Mammary epithelial cell (primary cell): ENCODE data around the gene SNAP47.

ENCODE experiments used
- CTCF ChIP-seq, 2 donors: IDR thresholded peaks in 1 of 2; conservative IDR thresholded peaks in 1 of 2; 2 replicates each; pipeline ENCODE4 v1.5.1; 2011 to 2012; ENCODE audit warnings: inconsistent platforms in 2 of 2, low read length in 2 of 2, mild to moderate bottlenecking in 2 of 2, control low read depth in 1 of 2, low read depth in 1 of 2; ENCODE audit not compliant: insufficient read depth in 1 of 2; ENCODE audit errors: extremely low read depth in 1 of 2
- EZH2 ChIP-seq: IDR thresholded peaks from 2 replicates; pipeline ENCODE4 v1.6.1; 2012; ENCODE audit warnings: low read length, inconsistent platforms, borderline replicate concordance

DNA sequence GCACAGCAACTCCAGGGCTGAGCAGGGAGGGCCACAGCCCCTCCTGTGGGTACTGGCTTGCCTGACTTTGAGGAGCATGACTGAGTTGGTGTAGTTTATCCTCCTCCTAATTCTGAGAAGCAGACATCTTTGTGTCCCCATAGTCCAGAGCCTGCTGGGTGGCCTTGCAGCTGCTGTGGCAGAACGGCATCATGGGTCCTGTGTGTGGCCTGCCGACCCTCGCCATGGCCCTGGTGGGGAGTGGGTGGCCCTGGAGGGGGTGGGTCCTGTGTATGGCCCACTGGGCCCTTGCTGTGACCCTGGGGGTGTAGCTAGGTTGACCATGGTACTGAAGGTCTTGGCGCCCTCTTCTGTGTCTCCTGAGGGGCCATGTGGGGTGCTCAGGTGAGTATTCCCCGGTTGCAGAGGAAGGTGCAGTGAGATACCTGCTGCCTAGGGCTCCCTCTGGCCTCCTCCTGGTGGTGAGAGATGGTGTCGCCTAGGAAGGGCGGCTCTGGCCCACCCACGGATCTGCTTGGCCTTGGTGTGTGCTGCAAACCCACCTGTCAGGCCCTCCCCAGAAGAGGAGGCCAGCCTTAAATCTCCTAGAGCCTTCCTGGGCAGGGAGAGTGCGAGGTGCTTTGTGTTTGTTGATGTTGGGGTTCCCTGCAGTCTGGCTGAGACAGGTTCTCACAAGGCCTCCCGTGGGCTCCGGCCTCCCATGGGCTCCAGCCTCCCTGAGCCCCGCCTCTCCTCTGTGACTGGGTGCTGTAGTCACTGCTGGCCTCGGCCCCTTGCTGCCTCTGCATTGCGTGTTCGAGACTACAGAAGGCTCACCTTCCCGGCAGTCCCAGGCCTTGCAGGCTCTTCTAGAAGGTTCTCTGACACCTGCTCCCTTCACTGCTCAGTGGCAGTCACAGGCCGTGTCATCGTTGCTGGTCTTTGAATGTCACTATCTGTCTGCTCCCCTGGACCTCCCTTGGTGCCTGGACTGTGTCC is 7.8 kb downstream of the SNAP47 start:
- TF ChIP-seq EZH2 = no peak
- TF ChIP-seq CTCF (conservative IDR thresholded peaks at IDR 0.05 in 1 of 2, IDR thresholded peaks at IDR 0.05 in 1 of 2; ENCODE audit: extremely low read depth in 1 of 2, insufficient read depth in 1 of 2, low read depth in 1 of 2, low read length in 2 of 2) = no peak
